H9 (cell line): ENCODE data around the gene SOX4. TPM values are rescaled to one million over a fixed set of nuclear protein-coding genes. Genes with fewer than 3 reads are reported as not detected.

Source experiments
- DNase-seq: peaks from one replicate; pipeline ENCODE4 v3.0.0-alpha.2; 2017
- H2AFZ ChIP-seq: one replicate; pipeline ENCODE4 v1.6.1; 2013; ENCODE audit warnings: mild to moderate bottlenecking, low read length, control low read depth, moderate library complexity
- H2AK5ac ChIP-seq: 2 replicates; pipeline ENCODE4 v1.6.1; 2013; ENCODE audit warnings: low read length, control low read depth, mixed read lengths; ENCODE audit not compliant: insufficient read length
- H2BK120ac ChIP-seq: one replicate; pipeline ENCODE4 v1.6.1; 2013; ENCODE audit warnings: low read depth, mild to moderate bottlenecking, low read length, control low read depth, inconsistent platforms; ENCODE audit not compliant: poor library complexity, severe bottlenecking
- H2BK12ac ChIP-seq: 2 replicates; pipeline ENCODE4 v1.6.1; 2013; ENCODE audit warnings: low read length, control low read depth, mixed read lengths, low read depth; ENCODE audit not compliant: insufficient read length
- H2BK15ac ChIP-seq: 2 replicates; pipeline ENCODE4 v1.6.1; 2013; ENCODE audit warnings: low read depth, low read length, control low read depth
- H2BK20ac ChIP-seq: one replicate; pipeline ENCODE4 v1.6.1; 2013; ENCODE audit warnings: low read depth, mild to moderate bottlenecking, low read length, control low read depth, inconsistent platforms; ENCODE audit not compliant: poor library complexity, severe bottlenecking
- H2BK5ac ChIP-seq: 2 replicates; pipeline ENCODE4 v1.6.1; 2013; ENCODE audit warnings: low read length, control low read depth, mixed read lengths; ENCODE audit not compliant: insufficient read length
- H3K14ac ChIP-seq: 2 replicates; pipeline ENCODE4 v1.6.1; 2013; ENCODE audit warnings: low read length, control low read depth; ENCODE audit not compliant: insufficient read depth
- H3K18ac ChIP-seq: 2 replicates; pipeline ENCODE4 v1.6.1; 2013; ENCODE audit warnings: low read depth, mild to moderate bottlenecking, mixed read lengths, low read length, control low read depth; ENCODE audit not compliant: insufficient read length
- H3K23ac ChIP-seq: 2 replicates; pipeline ENCODE4 v1.6.1; 2013; ENCODE audit warnings: low read length, control low read depth, mixed read lengths, low read depth; ENCODE audit not compliant: insufficient read length
- H3K23me2 ChIP-seq: 2 replicates; pipeline ENCODE4 v1.6.1; 2013; ENCODE audit warnings: low read depth, mild to moderate bottlenecking, mixed read lengths, low read length, control low read depth; ENCODE audit not compliant: insufficient read length, poor library complexity, severe bottlenecking
- H3K27ac ChIP-seq: 2 replicates; pipeline ENCODE4 v1.5.1; 2013; ENCODE audit warnings: low read length, control low read depth, mixed read lengths, low read depth; ENCODE audit not compliant: insufficient read length
- H3K27me3 ChIP-seq: 2 replicates; pipeline ENCODE4 v1.6.1; 2013; ENCODE audit warnings: low read length, control low read depth, inconsistent platforms; ENCODE audit not compliant: insufficient read depth
- H3K4ac ChIP-seq: 2 replicates; pipeline ENCODE4 v1.6.1; 2013; ENCODE audit warnings: low read depth, mild to moderate bottlenecking, control low read depth, inconsistent platforms, low read length, moderate library complexity
- H3K4me1 ChIP-seq: 2 replicates; pipeline ENCODE4 v1.6.1; 2013; ENCODE audit warnings: low read length, control low read depth, inconsistent platforms; ENCODE audit not compliant: insufficient read depth
- H3K4me2 ChIP-seq: 2 replicates; pipeline ENCODE4 v1.6.1; 2013; ENCODE audit warnings: low read length, control low read depth, mixed read lengths; ENCODE audit not compliant: insufficient read length, insufficient read depth
- H3K56ac ChIP-seq: 2 replicates; pipeline ENCODE4 v1.6.1; 2013; ENCODE audit warnings: low read depth, mild to moderate bottlenecking, mixed read lengths, low read length, control low read depth; ENCODE audit not compliant: insufficient read length
- H3K79me1 ChIP-seq: 2 replicates; pipeline ENCODE4 v1.6.1; 2013; ENCODE audit warnings: low read depth, mild to moderate bottlenecking, moderate library complexity, low read length, control low read depth, inconsistent platforms; ENCODE audit not compliant: insufficient read depth, poor library complexity, severe bottlenecking
- H3K79me2 ChIP-seq: 2 replicates; pipeline ENCODE4 v1.6.1; 2013; ENCODE audit warnings: low read length, control low read depth, inconsistent platforms; ENCODE audit not compliant: insufficient read depth
- H3K9ac ChIP-seq: 2 replicates; pipeline ENCODE4 v1.6.1; 2013; ENCODE audit warnings: low read length, control low read depth, mixed read lengths; ENCODE audit not compliant: insufficient read length; ENCODE audit errors: extremely low read depth
- H3K9me3 ChIP-seq: one replicate; pipeline ENCODE4 v1.6.1; 2013; ENCODE audit warnings: low read depth, low read length, inconsistent platforms; ENCODE audit not compliant: control insufficient read depth
- H3T11ph ChIP-seq: one replicate; pipeline ENCODE4 v1.6.1; 2013; ENCODE audit warnings: mild to moderate bottlenecking, low read length, control low read depth, inconsistent platforms
- H4K20me1 ChIP-seq: one replicate; pipeline ENCODE4 v1.6.1; 2013; ENCODE audit not compliant: control insufficient read depth, insufficient read length, insufficient read depth
- H4K5ac ChIP-seq: 2 replicates; pipeline ENCODE4 v1.6.1; 2013; ENCODE audit warnings: low read depth, mild to moderate bottlenecking, mixed read lengths, low read length, control low read depth; ENCODE audit not compliant: insufficient read length
- H4K8ac ChIP-seq: replicated peaks from 2 replicates; pipeline ENCODE4 v1.6.1; 2013; ENCODE audit warnings: low read length, control low read depth, mixed read lengths, low read depth; ENCODE audit not compliant: insufficient read length
- H4K91ac ChIP-seq: 2 replicates; pipeline ENCODE4 v1.6.1; 2013; ENCODE audit warnings: low read depth, mild to moderate bottlenecking, moderate library complexity, mixed read lengths, low read length, control low read depth; ENCODE audit not compliant: insufficient read length
- H3K27ac Mint-ChIP-seq, 3 experiments: 2 replicates in 2 of 3; 3 replicates in 1 of 3; pipeline ENCODE4 v1.8.0; 2020 to 2021; ENCODE audit warnings: mixed read lengths in 3 of 3, mild to moderate bottlenecking in 1 of 3, moderate library complexity in 1 of 3
- H3K27me3 Mint-ChIP-seq: 2 replicates; pipeline ENCODE4 v1.8.0; 2021; ENCODE audit warnings: low read depth, mild to moderate bottlenecking, moderate library complexity, mixed read lengths
- H3K36me3 Mint-ChIP-seq, 3 experiments: 2 replicates in 2 of 3; 3 replicates in 1 of 3; pipeline ENCODE4 v1.8.0; 2020 to 2021; ENCODE audit warnings: low read depth in 3 of 3, mixed read lengths in 3 of 3; ENCODE audit not compliant: insufficient read depth in 1 of 3
- H3K4me1 Mint-ChIP-seq, 2 experiments: 2 replicates each; pipeline ENCODE4 v1.8.0; 2020; ENCODE audit warnings: mixed read lengths in 2 of 2
- H3K4me3 Mint-ChIP-seq, 2 experiments: 2 replicates in 1 of 2; 3 replicates in 1 of 2; pipeline ENCODE4 v1.8.0; 2020 to 2021; ENCODE audit warnings: mild to moderate bottlenecking in 2 of 2, mixed read lengths in 2 of 2, moderate library complexity in 1 of 2
- H3K9me3 Mint-ChIP-seq, 2 experiments: 2 replicates in 1 of 2; 3 replicates in 1 of 2; pipeline ENCODE4 v1.8.0; 2020; ENCODE audit warnings: mild to moderate bottlenecking in 2 of 2, mixed read lengths in 2 of 2, moderate library complexity in 1 of 2
- WGBS: extraction: QIAGEN DNeasy Blood & Tissue Kit; methylation state at CpG from one replicate; pipeline ENCODE4 v1.1.7; 2013; ENCODE audit warnings: missing lambda C conversion rate, low lambda C conversion rate, mixed read lengths; ENCODE audit not compliant: insufficient read length; ENCODE audit errors: extremely low coverage; 5-methylcytosine and 5-hydroxymethylcytosine counted together
- total RNA-seq: library from RNA; stranded (reverse); gene quantifications from 2 replicates; pipeline ENCODE4 v1.2.1, GENCODE V29; 2021
- TF ChIP-seq, protein P1 (sequence below): fragments of 200-600 bp; sonication (generic); conservative IDR thresholded peaks from 3 replicates; pipeline ENCODE4 v1.8.0; 2021; ENCODE audit warnings: antibody characterized with exemption, mild to moderate bottlenecking

The SOX4 gene
- total RNA-seq, 1 experiment from 2014 or later, result 108 TPM

DNA sequence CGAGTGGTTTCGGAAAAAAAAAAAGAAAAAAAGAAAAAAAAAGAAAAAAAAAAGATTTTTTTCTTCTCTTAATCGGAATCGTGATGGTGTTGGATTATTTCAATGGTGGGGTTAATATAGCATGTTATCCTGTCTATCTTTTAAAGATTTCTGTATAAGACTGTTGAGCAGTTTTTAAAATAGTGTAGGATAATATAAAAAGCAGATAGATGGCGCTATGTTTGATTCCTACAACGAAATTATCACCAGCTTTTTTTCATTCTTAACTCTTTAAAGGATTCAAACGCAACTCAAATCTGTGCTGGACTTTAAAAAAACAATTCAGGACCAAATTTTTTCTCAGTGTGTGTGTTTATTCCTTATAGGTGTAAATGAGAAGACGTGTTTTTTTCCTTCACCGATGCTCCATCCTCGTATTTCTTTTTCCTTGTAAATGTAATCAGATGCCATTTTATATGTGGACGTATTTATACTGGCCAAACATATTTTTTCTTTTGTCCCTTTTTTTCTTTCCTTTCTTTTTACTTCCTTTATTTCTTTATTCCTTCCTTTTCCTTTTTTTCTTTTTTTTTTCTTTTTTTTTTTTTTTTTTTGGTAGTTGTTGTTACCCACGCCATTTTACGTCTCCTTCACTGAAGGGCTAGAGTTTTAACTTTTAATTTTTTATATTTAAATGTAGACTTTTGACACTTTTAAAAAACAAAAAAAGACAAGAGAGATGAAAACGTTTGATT lies 3.6 kb downstream of the SOX4 start:
- no CpG with 5 or more reads among the region's 14 CpGs for WGBS
- no peak overlapping the region for H2BK5ac ChIP-seq
- H3K4ac ChIP-seq, result no peak overlapping the region
- H3K27me3 Mint-ChIP-seq, result peaks cover 4% of the 10 kb centered on the region; the same call in 1 of the 2 replicates
- no peak overlapping the region for H3K27ac ChIP-seq
- peaks cover 37% of the 10 kb centered on the region; the same call in 1 of the 2 replicates for H3K79me2 ChIP-seq
- H3K36me3 Mint-ChIP-seq, result peaks cover 41 to 48% (median 47%) of the 10 kb centered on the region in 3 experiments
- H3K18ac ChIP-seq, result no peak overlapping the region
- no peak overlapping the region for H3K14ac ChIP-seq
- H3K9me3 Mint-ChIP-seq, result peaks cover 10 to 18% of the 10 kb centered on the region in 2 experiments
- no peak overlapping the region for H4K8ac ChIP-seq
- peaks cover 3% of the 10 kb centered on the region for H3K23me2 ChIP-seq
- H3K4me2 ChIP-seq, result peak overlapping the region; percentile 78
- no peak overlapping the region for H2BK20ac ChIP-seq
- H4K91ac ChIP-seq, result no peak overlapping the region
- peak overlapping the region; percentile 97 to 99 (median 98) for H3K27ac Mint-ChIP-seq
- H3K56ac ChIP-seq, result no peak overlapping the region
- no peaks in the 10 kb centered on the region for H3K27me3 ChIP-seq
- no peak overlapping the region for H2BK120ac ChIP-seq
- H2BK12ac ChIP-seq, result no peak overlapping the region
- no peak overlapping the region for H2BK15ac ChIP-seq
- TF ChIP-seq, protein P1, sequence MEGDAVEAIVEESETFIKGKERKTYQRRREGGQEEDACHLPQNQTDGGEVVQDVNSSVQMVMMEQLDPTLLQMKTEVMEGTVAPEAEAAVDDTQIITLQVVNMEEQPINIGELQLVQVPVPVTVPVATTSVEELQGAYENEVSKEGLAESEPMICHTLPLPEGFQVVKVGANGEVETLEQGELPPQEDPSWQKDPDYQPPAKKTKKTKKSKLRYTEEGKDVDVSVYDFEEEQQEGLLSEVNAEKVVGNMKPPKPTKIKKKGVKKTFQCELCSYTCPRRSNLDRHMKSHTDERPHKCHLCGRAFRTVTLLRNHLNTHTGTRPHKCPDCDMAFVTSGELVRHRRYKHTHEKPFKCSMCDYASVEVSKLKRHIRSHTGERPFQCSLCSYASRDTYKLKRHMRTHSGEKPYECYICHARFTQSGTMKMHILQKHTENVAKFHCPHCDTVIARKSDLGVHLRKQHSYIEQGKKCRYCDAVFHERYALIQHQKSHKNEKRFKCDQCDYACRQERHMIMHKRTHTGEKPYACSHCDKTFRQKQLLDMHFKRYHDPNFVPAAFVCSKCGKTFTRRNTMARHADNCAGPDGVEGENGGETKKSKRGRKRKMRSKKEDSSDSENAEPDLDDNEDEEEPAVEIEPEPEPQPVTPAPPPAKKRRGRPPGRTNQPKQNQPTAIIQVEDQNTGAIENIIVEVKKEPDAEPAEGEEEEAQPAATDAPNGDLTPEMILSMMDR, result peak; percentile 69
- no peak overlapping the region for H2AK5ac ChIP-seq
- peak overlapping the region in 1 of 2 experiments; percentile 99; a peak in 4 of 5 replicates for H3K4me3 Mint-ChIP-seq
- no peak overlapping the region for H4K5ac ChIP-seq
- H3K9ac ChIP-seq, result peak overlapping the region; percentile 74
- no peaks in the 10 kb centered on the region for H3K9me3 ChIP-seq
- H4K20me1 ChIP-seq, result no peaks in the 10 kb centered on the region
- H3K4me1 ChIP-seq, result peaks cover 7% of the 10 kb centered on the region; the same call in 1 of the 2 replicates
- no peak overlapping the region for H3K23ac ChIP-seq
- no peak overlapping the region for H3T11ph ChIP-seq
- H3K79me1 ChIP-seq, result no peaks in the 10 kb centered on the region
- no peak for DNase-seq
- peaks cover 38 to 44% of the 10 kb centered on the region in 2 experiments for H3K4me1 Mint-ChIP-seq
- no peak overlapping the region for H2AFZ ChIP-seq
